Measurements from ENCODE around the gene FAM174A.

FAM174A gene

GRCh38 chr5:100535060-100536005, at the start of gene FAM174A:
FAM174A (plus strand) TSS chr5:100535374; CDS start chr5:100535531, 157 bp downstream.
- peak; percentile 98 for DNase-seq

GRCh38 chr5:100493996-100494395, 41.2 kb upstream of the FAM174A start:
- DNase-seq, result no peak

GRCh38 chr5:100496296-100496695, 38.9 kb upstream of the FAM174A start:
- no peak for DNase-seq

GRCh38 chr5:100502684-100503083, 32.5 kb upstream of the FAM174A start:
- DNase-seq, result no peak

GRCh38 chr5:100505984-100506670, 29.0 kb upstream of the FAM174A start:
- peak; percentile 5 for DNase-seq

- no peak for DNase-seq
Observed at GRCh38 chr5:100516285-100516684, 18.9 kb upstream of the FAM174A start.

GRCh38 chr5:100517301-100517974, 17.7 kb upstream of the FAM174A start:
- DNase-seq, result no peak

- no peak for DNase-seq
Observed at GRCh38 chr5:100518377-100518776, 16.8 kb upstream of the FAM174A start.

- DNase-seq, result no peak
Observed at GRCh38 chr5:100519075-100519474, 16.1 kb upstream of the FAM174A start.

GRCh38 chr5:100520348-100520747, 14.8 kb upstream of the FAM174A start:
- no peak for DNase-seq

GRCh38 chr5:100537946-100538345, 2.8 kb downstream of the FAM174A start:
- DNase-seq, result no peak

- DNase-seq, result no peak
Observed at GRCh38 chr5:100539519-100539918, 4.3 kb downstream of the FAM174A start.

GRCh38 chr5:100542086-100542485, 6.9 kb downstream of the FAM174A start:
- DNase-seq, result no peak

- DNase-seq, result no peak
Observed at GRCh38 chr5:100546001-100546400, 10.8 kb downstream of the FAM174A start.

GRCh38 chr5:100550531-100551051, 15.4 kb downstream of the FAM174A start:
- no peak for DNase-seq

- no peak for DNase-seq
Observed at GRCh38 chr5:100551183-100551582, 16.0 kb downstream of the FAM174A start.

- no peak for DNase-seq
Observed at GRCh38 chr5:100553209-100553608, 18.0 kb downstream of the FAM174A start.

- DNase-seq, result no peak
Observed at GRCh38 chr5:100560860-100561259, 25.7 kb downstream of the FAM174A start.

- DNase-seq, result no peak
Observed at GRCh38 chr5:100562821-100563220, 27.6 kb downstream of the FAM174A start.

- DNase-seq, result no peak
Observed at GRCh38 chr5:100566382-100567141, 31.4 kb downstream of the FAM174A start.

- DNase-seq, result no peak
Observed at GRCh38 chr5:100574716-100575115, 39.5 kb downstream of the FAM174A start.

GRCh38 chr5:100575815-100576214, 40.6 kb downstream of the FAM174A start:
- DNase-seq, result no peak
